ENCODE measurements around the gene TSHZ2.
A peak's percentile ranks its signal among the peaks of the same experiment; 100 is the strongest.

- TF ChIP-seq, protein P1, sequence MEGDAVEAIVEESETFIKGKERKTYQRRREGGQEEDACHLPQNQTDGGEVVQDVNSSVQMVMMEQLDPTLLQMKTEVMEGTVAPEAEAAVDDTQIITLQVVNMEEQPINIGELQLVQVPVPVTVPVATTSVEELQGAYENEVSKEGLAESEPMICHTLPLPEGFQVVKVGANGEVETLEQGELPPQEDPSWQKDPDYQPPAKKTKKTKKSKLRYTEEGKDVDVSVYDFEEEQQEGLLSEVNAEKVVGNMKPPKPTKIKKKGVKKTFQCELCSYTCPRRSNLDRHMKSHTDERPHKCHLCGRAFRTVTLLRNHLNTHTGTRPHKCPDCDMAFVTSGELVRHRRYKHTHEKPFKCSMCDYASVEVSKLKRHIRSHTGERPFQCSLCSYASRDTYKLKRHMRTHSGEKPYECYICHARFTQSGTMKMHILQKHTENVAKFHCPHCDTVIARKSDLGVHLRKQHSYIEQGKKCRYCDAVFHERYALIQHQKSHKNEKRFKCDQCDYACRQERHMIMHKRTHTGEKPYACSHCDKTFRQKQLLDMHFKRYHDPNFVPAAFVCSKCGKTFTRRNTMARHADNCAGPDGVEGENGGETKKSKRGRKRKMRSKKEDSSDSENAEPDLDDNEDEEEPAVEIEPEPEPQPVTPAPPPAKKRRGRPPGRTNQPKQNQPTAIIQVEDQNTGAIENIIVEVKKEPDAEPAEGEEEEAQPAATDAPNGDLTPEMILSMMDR (conservative IDR thresholded peaks at IDR 0.05; ENCODE audit: low read depth, low read length), result no peak
- TF ChIP-seq POLR2A (IDR thresholded peaks at IDR 0.05; ENCODE audit: low read depth, low read length), result no peak
- no peak for TF ChIP-seq CHD1 (IDR thresholded peaks at IDR 0.05; ENCODE audit: low read depth, low read length)
- TF ChIP-seq, protein P2, sequence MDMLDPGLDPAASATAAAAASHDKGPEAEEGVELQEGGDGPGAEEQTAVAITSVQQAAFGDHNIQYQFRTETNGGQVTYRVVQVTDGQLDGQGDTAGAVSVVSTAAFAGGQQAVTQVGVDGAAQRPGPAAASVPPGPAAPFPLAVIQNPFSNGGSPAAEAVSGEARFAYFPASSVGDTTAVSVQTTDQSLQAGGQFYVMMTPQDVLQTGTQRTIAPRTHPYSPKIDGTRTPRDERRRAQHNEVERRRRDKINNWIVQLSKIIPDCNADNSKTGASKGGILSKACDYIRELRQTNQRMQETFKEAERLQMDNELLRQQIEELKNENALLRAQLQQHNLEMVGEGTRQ (IDR thresholded peaks at IDR 0.05; ENCODE audit: low read depth, low read length), result no peak
- peak; percentile 74 for TF ChIP-seq CEBPB (IDR thresholded peaks at IDR 0.05; ENCODE audit: low read depth, low read length)
- no peak for TF ChIP-seq MXI1 (IDR thresholded peaks at IDR 0.05; ENCODE audit: borderline replicate concordance, low read depth, low read length)
- TF ChIP-seq RAD21 (IDR thresholded peaks at IDR 0.05; ENCODE audit: low read length), result no peak
These were observed 60.3 kb downstream of the TSHZ2 start for GRCh38 chr20:53032478-53032932.

All from IMR-90 (cell line).